Astrocyte (in vitro differentiated cells and primary cell): ENCODE measurements around the gene RRAGC. TPM values are rescaled to one million over a fixed set of nuclear protein-coding genes. Genes with fewer than 3 reads are reported as not detected.

Experiments
- DNase-seq: peaks from one replicate; pipeline ENCODE4 v3.0.0-alpha.2; 2010; ENCODE audit warnings: low read depth
- FAIRE-seq: peaks from 2 replicates; lab custom pipeline; 2011; peaks lifted over from hg19 to GRCh38; lab: Jason Lieb, UNC
- H2AFZ ChIP-seq: 2 replicates; pipeline ENCODE4 v1.6.0; 2012; ENCODE audit warnings: low read depth, low read length, inconsistent platforms
- H3K27ac ChIP-seq: 2 replicates; pipeline ENCODE4 v1.5.1; 2011; ENCODE audit warnings: low read depth, low read length, inconsistent platforms
- H3K27me3 ChIP-seq: 2 replicates; pipeline ENCODE4 v1.6.0; 2011; ENCODE audit warnings: low read length, inconsistent platforms; ENCODE audit not compliant: insufficient read depth
- H3K36me3 ChIP-seq: 2 replicates; pipeline ENCODE4 v1.5.1; 2011; ENCODE audit warnings: low read length, inconsistent platforms; ENCODE audit not compliant: insufficient read depth
- H3K4me1 ChIP-seq: 2 replicates; pipeline ENCODE4 v1.5.1; 2011; ENCODE audit warnings: low read length, inconsistent platforms; ENCODE audit not compliant: insufficient read depth
- H3K4me2 ChIP-seq: 2 replicates; pipeline ENCODE4 v1.6.0; 2012; ENCODE audit warnings: low read length, inconsistent platforms
- H3K4me3 ChIP-seq: 2 replicates; pipeline ENCODE4 v1.5.1; 2011; ENCODE audit warnings: low read depth, mild to moderate bottlenecking, low read length, inconsistent platforms; ENCODE audit not compliant: insufficient read depth
- H3K79me2 ChIP-seq: 2 replicates; pipeline ENCODE4 v1.6.0; 2012; ENCODE audit warnings: mild to moderate bottlenecking, low read length, inconsistent platforms; ENCODE audit not compliant: insufficient read depth
- H3K9ac ChIP-seq: 2 replicates; pipeline ENCODE4 v1.6.0; 2012; ENCODE audit warnings: mild to moderate bottlenecking, low read length, inconsistent platforms
- H3K9me3 ChIP-seq: 2 replicates; pipeline ENCODE4 v1.5.1; 2012; ENCODE audit warnings: low read depth, mild to moderate bottlenecking, low read length, inconsistent platforms; ENCODE audit not compliant: insufficient read depth
- H4K20me1 ChIP-seq: 2 replicates; pipeline ENCODE4 v1.6.0; 2012; ENCODE audit warnings: low read length, inconsistent platforms; ENCODE audit not compliant: insufficient read depth
- H3K27ac Mint-ChIP-seq: one replicate; pipeline ENCODE4 v1.8.0; 2021; ENCODE audit warnings: mild to moderate bottlenecking, mixed read lengths; ENCODE audit not compliant: unreplicated experiment
- H3K27me3 Mint-ChIP-seq: one replicate; pipeline ENCODE4 v1.8.0; 2021; ENCODE audit warnings: low read depth, mixed read lengths; ENCODE audit not compliant: unreplicated experiment
- H3K36me3 Mint-ChIP-seq: one replicate; pipeline ENCODE4 v1.8.0; 2021; ENCODE audit warnings: low read depth, mixed read lengths; ENCODE audit not compliant: unreplicated experiment
- H3K4me1 Mint-ChIP-seq: one replicate; pipeline ENCODE4 v1.8.0; 2021; ENCODE audit warnings: low read depth, mixed read lengths; ENCODE audit not compliant: unreplicated experiment
- H3K4me3 Mint-ChIP-seq: one replicate; pipeline ENCODE4 v1.8.0; 2021; ENCODE audit warnings: mild to moderate bottlenecking, moderate library complexity, mixed read lengths; ENCODE audit not compliant: unreplicated experiment
- H3K9me3 Mint-ChIP-seq: one replicate; pipeline ENCODE4 v1.8.0; 2021; ENCODE audit warnings: mild to moderate bottlenecking, mixed read lengths; ENCODE audit not compliant: unreplicated experiment
- EZH2 ChIP-seq: IDR thresholded peaks from 2 replicates; pipeline ENCODE4 v1.6.1; 2012; ENCODE audit warnings: mild to moderate bottlenecking, low read length, inconsistent platforms; ENCODE audit not compliant: insufficient read depth
- total RNA-seq: library from RNA; stranded (reverse); gene quantifications from 2 replicates; pipeline ENCODE4 v1.2.1, GENCODE V29; 2021
- TF ChIP-seq, protein P1 (sequence below): IDR thresholded peaks from 2 replicates; pipeline ENCODE4 v1.5.1; 2011; ENCODE audit warnings: low read depth, mild to moderate bottlenecking, inconsistent platforms, low read length, moderate library complexity; ENCODE audit not compliant: insufficient read depth

RRAGC gene
- total RNA-seq, 1 donor from 2014 or later, result 37.3 TPM

DNA sequence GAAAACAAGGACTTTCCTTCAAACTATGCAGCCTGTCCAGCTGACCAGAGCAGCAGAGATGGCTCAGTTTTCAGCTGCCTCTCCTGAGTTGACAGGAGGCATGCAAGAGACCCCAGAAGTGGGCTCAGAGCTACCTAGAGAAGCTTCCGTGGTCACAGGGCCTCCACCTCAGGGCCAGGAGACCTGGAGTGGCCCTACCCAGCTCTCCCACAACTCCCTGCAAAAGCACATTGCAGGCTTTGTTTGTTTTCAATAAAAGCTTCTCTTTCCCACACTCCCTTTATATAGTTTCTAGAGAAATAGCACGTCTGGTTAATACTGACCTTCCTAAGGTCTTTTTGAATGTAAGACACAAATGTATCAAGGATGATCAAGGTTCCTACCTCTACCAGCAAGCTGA, 40.1 kb downstream of the RRAGC start:
- H3K27ac Mint-ChIP-seq, result no peak overlapping the region
- Histone ChIP-seq H3K4me2 (no peak overlapping the region), H3K4me3 (no peak overlapping the region), H3K9ac (no peak overlapping the region), H3K27ac (no peak overlapping the region), H3K4me1 (peaks cover 6% of the 10 kb centered on the region), H4K20me1 (no peaks in the 10 kb centered on the region), H2AFZ (no peak overlapping the region), H3K79me2 (no peaks in the 10 kb centered on the region), H3K36me3 (no peaks in the 10 kb centered on the region), H3K27me3 (peaks cover 60% of the 10 kb centered on the region), H3K9me3 (peaks cover 9% of the 10 kb centered on the region)
- no peak for TF ChIP-seq EZH2
- TF ChIP-seq, protein P1, sequence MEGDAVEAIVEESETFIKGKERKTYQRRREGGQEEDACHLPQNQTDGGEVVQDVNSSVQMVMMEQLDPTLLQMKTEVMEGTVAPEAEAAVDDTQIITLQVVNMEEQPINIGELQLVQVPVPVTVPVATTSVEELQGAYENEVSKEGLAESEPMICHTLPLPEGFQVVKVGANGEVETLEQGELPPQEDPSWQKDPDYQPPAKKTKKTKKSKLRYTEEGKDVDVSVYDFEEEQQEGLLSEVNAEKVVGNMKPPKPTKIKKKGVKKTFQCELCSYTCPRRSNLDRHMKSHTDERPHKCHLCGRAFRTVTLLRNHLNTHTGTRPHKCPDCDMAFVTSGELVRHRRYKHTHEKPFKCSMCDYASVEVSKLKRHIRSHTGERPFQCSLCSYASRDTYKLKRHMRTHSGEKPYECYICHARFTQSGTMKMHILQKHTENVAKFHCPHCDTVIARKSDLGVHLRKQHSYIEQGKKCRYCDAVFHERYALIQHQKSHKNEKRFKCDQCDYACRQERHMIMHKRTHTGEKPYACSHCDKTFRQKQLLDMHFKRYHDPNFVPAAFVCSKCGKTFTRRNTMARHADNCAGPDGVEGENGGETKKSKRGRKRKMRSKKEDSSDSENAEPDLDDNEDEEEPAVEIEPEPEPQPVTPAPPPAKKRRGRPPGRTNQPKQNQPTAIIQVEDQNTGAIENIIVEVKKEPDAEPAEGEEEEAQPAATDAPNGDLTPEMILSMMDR, result no peak
- no peak for FAIRE-seq
- H3K36me3 Mint-ChIP-seq, result peaks cover 4% of the 10 kb centered on the region
- no peaks in the 10 kb centered on the region for H3K4me1 Mint-ChIP-seq
- no peak overlapping the region for H3K4me3 Mint-ChIP-seq
- H3K9me3 Mint-ChIP-seq, result peaks cover 9% of the 10 kb centered on the region
- DNase-seq, result no peak
- peaks cover 59% of the 10 kb centered on the region for H3K27me3 Mint-ChIP-seq

- Mint-ChIP-seq H3K27me3 (peaks cover 59% of the 10 kb centered on the region), H3K27ac (no peak overlapping the region), H3K9me3 (peaks cover 9% of the 10 kb centered on the region), H3K4me1 (no peaks in the 10 kb centered on the region), H3K4me3 (no peak overlapping the region), H3K36me3 (peaks cover 4% of the 10 kb centered on the region)
- H3K9me3 ChIP-seq, result peaks cover 9% of the 10 kb centered on the region
- no peak overlapping the region for H3K4me3 ChIP-seq
- H3K9ac ChIP-seq, result no peak overlapping the region
- FAIRE-seq, result no peak
- H4K20me1 ChIP-seq, result no peaks in the 10 kb centered on the region
- H3K4me1 ChIP-seq, result peaks cover 6% of the 10 kb centered on the region
- peaks cover 65% of the 10 kb centered on the region for H3K27me3 ChIP-seq
- H3K27ac ChIP-seq, result no peak overlapping the region
- H2AFZ ChIP-seq, result peak overlapping the region; percentile 87
- H3K36me3 ChIP-seq, result no peaks in the 10 kb centered on the region
- TF ChIP-seq, protein P1, result no peak
- TF ChIP-seq EZH2, result no peak
- peak overlapping the region; percentile 85 for H3K4me2 ChIP-seq
- no peak for DNase-seq
- H3K79me2 ChIP-seq, result no peaks in the 10 kb centered on the region
Observed at GRCh38 chr1:38819040-38819439, 40.5 kb downstream of the RRAGC start.

- no peaks in the 10 kb centered on the region for H3K4me1 Mint-ChIP-seq
- H3K27me3 Mint-ChIP-seq, result peaks cover 61% of the 10 kb centered on the region
- Histone ChIP-seq H4K20me1 (no peaks in the 10 kb centered on the region), H3K9ac (peak overlapping the region; percentile 52), H3K79me2 (no peaks in the 10 kb centered on the region), H3K27me3 (peaks cover 71% of the 10 kb centered on the region), H3K9me3 (peaks cover 9% of the 10 kb centered on the region), H3K27ac (no peak overlapping the region), H3K4me3 (peak overlapping the region; percentile 27), H3K4me1 (peaks cover 6% of the 10 kb centered on the region), H3K4me2 (peak overlapping the region; percentile 85), H3K36me3 (no peaks in the 10 kb centered on the region), H2AFZ (peak overlapping the region; percentile 87)
- TF ChIP-seq, protein P1, result peak; percentile 36
- TF ChIP-seq EZH2, result peak; percentile 73
- no peak overlapping the region for H3K4me3 Mint-ChIP-seq
- peaks cover 9% of the 10 kb centered on the region for H3K9me3 Mint-ChIP-seq
- no peak overlapping the region for H3K27ac Mint-ChIP-seq
- FAIRE-seq (no peak), DNase-seq (no peak)
- peaks cover 4% of the 10 kb centered on the region for H3K36me3 Mint-ChIP-seq
Observed at GRCh38 chr1:38818175-38818976, 41.2 kb downstream of the RRAGC start.
